HL-60 (cell line): ENCODE data around the gene CXCL6.

ENCODE experiments used
- POLR2AphosphoS5 ChIP-seq: IDR thresholded peaks from 2 replicates; pipeline ENCODE4 v1.6.1; 2012; ENCODE audit warnings: low read depth
- TF ChIP-seq, protein P1 (sequence below): IDR thresholded peaks from one replicate; pipeline ENCODE4 v1.5.1; 2011; ENCODE audit warnings: low read length, control low read depth, inconsistent platforms; ENCODE audit not compliant: insufficient read depth

DNA sequence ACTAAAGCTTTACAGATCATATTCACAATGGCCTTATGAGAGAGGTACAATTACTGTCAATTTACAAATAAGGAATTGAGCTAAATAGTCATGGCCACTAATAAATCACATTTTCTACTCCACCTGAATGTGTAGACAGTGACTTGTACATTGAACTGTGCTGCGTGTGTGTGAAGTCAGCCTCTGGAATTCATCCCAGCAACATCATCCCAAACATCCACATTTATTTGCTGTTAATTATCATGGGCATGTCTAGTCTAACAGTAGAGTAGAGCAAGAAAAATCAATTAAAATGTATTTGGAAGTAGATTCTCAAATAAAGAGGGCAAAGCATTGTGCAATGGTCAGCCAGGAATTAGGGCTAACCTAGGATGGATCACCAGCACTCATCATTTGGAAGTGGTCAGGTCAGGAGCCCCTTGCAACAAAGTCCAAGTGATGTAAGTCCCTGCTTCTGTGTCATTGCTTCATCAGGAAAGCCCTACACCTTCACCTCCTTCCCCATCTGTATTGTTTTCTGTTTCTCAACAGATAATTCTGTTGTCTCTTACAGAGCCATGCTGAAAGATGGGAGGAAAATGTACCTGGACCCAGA is 11.8 kb downstream of the CXCL6 start:
- TF ChIP-seq, protein P1, sequence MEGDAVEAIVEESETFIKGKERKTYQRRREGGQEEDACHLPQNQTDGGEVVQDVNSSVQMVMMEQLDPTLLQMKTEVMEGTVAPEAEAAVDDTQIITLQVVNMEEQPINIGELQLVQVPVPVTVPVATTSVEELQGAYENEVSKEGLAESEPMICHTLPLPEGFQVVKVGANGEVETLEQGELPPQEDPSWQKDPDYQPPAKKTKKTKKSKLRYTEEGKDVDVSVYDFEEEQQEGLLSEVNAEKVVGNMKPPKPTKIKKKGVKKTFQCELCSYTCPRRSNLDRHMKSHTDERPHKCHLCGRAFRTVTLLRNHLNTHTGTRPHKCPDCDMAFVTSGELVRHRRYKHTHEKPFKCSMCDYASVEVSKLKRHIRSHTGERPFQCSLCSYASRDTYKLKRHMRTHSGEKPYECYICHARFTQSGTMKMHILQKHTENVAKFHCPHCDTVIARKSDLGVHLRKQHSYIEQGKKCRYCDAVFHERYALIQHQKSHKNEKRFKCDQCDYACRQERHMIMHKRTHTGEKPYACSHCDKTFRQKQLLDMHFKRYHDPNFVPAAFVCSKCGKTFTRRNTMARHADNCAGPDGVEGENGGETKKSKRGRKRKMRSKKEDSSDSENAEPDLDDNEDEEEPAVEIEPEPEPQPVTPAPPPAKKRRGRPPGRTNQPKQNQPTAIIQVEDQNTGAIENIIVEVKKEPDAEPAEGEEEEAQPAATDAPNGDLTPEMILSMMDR, result no peak
- no peak for TF ChIP-seq POLR2AphosphoS5
